Measurements from ENCODE around the gene SEMA6C.
"Not testable (repeated sequence)": the region's sequence is repeated elsewhere in the genome, so short reads cannot be mapped to it uniquely, and the experiment has no call there.

Gene SEMA6C

GRCh38 chr1:151132335-151133017 is 14.0 kb downstream of the SEMA6C start:
- H3K27me3 Mint-ChIP-seq, result peaks cover 39% of the 10 kb centered on the region
- H3K27ac Mint-ChIP-seq, result no peak overlapping the region
- CTCF ChIA-PET, result no interaction called here
- H3K9me3 Mint-ChIP-seq, result no peaks in the 10 kb centered on the region
- peaks cover 23% of the 10 kb centered on the region for H3K4me1 Mint-ChIP-seq
- DNase-seq, result no peak
- H3K4me3 Mint-ChIP-seq, result no peak overlapping the region
- H3K36me3 Mint-ChIP-seq, result no peaks in the 10 kb centered on the region

GRCh38 chr1:151131701-151132334 is 14.6 kb downstream of the SEMA6C start:
- peaks cover 23% of the 10 kb centered on the region for H3K4me1 Mint-ChIP-seq
- H3K9me3 Mint-ChIP-seq, result no peaks in the 10 kb centered on the region
- H3K27ac Mint-ChIP-seq, result peak overlapping the region; percentile 58
- CTCF ChIA-PET, result interaction anchor here (0.9 to 1.0 kb wide), 2 partner anchors 23 to 32 kb away, joined by 3 to 6 read pairs; no protein-coding TSS in a partner anchor
- no peak for DNase-seq
- no peaks in the 10 kb centered on the region for H3K36me3 Mint-ChIP-seq
- peak overlapping the region; percentile 59 for H3K4me3 Mint-ChIP-seq
- peaks cover 39% of the 10 kb centered on the region for H3K27me3 Mint-ChIP-seq

DNA sequence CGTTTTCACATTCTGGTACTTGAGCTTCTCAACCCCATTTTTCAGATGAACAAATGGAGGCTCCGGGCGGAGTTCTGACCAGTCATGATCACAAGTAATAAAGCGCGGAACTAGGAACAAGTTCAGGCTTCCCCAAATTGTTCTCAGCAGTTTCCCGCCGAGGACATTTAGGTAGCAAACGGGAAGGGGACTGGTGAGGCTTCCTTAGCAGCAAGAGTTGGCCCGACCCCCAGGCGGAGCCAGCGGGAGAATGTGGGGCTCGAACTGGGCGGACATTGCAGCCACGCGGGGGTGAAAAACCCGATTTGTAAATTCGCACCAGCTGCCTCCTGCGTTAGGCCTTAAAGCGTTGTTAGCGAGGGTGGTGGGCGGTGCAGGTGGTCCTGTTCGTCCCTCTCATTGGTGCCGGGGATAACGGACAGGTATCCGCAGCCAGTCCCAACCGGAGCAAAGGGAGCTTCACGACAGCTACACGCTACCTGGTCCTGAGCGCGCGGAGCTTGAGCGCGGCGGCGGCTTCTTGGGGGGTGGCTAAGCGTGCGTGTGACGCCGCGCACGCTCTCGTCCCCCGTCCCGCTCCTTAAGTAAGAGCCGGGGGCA is 15.3 kb downstream of the SEMA6C start:
- Mint-ChIP-seq H3K9me3 (no peaks in the 10 kb centered on the region), H3K36me3 (no peaks in the 10 kb centered on the region), H3K27me3 (peaks cover 39% of the 10 kb centered on the region), H3K27ac (peak overlapping the region; percentile 58), H3K4me3 (peak overlapping the region; percentile 59), H3K4me1 (peaks cover 20% of the 10 kb centered on the region)
- CTCF ChIA-PET, result interaction anchor here (0.9 to 1.0 kb wide), 2 partner anchors 24 to 31 kb away, joined by 3 to 6 read pairs; no protein-coding TSS in a partner anchor
- peak; percentile 90 for DNase-seq

GRCh38 chr1:151128800-151129199 is 17.6 kb downstream of the SEMA6C start:
- Mint-ChIP-seq H3K4me3 (no peak overlapping the region), H3K9me3 (no peaks in the 10 kb centered on the region), H3K36me3 (peaks cover 6% of the 10 kb centered on the region), H3K4me1 (peaks cover 17% of the 10 kb centered on the region), H3K27me3 (peaks cover 26% of the 10 kb centered on the region), H3K27ac (no peak overlapping the region)
- DNase-seq, result no peak
- CTCF ChIA-PET, result interaction anchor here (1.2 to 1.7 kb wide), 2 partner anchors 29 to 104 kb away, joined by 3 to 4 read pairs; no protein-coding TSS in a partner anchor

GRCh38 chr1:151124763-151125403 is 21.5 kb downstream of the SEMA6C start:
- H3K27ac Mint-ChIP-seq, result no peak overlapping the region
- no peak for DNase-seq
- peaks cover 18% of the 10 kb centered on the region for H3K36me3 Mint-ChIP-seq
- no peaks in the 10 kb centered on the region for H3K9me3 Mint-ChIP-seq
- H3K4me1 Mint-ChIP-seq, result no peaks in the 10 kb centered on the region
- CTCF ChIA-PET, result no interaction called here
- no peaks in the 10 kb centered on the region for H3K27me3 Mint-ChIP-seq
- H3K4me3 Mint-ChIP-seq, result no peak overlapping the region

- no peaks in the 10 kb centered on the region for H3K9me3 Mint-ChIP-seq
- no peaks in the 10 kb centered on the region for H3K27me3 Mint-ChIP-seq
- H3K36me3 Mint-ChIP-seq, result peaks cover 15% of the 10 kb centered on the region
- H3K27ac Mint-ChIP-seq, result no peak overlapping the region
- no peaks in the 10 kb centered on the region for H3K4me1 Mint-ChIP-seq
- DNase-seq, result no peak
- no peak overlapping the region for H3K4me3 Mint-ChIP-seq
- CTCF ChIA-PET, result no interaction called here
Observed at GRCh38 chr1:151113877-151114276, 32.6 kb downstream of the SEMA6C start.

DNA sequence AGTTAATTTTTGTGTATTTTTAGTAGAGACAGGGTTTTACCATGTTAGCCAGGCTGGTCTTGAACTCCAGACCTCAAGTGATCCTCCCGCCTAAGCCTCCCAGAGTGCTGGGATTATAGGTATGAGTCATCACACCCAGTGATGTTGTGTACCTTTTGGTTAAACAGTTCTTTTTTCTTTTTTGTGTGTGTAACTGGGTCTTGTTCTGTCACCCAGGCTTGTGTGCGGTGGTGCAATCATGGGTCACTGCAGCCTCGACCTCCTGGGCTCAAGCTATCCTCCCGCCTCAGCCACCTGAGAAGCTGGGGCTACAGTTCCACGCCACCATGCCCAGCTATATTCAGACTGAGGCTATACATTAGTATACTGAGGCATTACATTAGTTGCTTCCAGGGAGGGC is 38.1 kb downstream of the SEMA6C start:
- H3K36me3 Mint-ChIP-seq, result peaks cover 22% of the 10 kb centered on the region
- H3K4me1 Mint-ChIP-seq, result no peaks in the 10 kb centered on the region
- CTCF ChIA-PET, result interaction anchor here (1.1 kb wide), 1 partner anchor 9 kb away, joined by 3 read pairs; no protein-coding TSS in a partner anchor
- H3K27ac Mint-ChIP-seq, result no peak overlapping the region
- no peaks in the 10 kb centered on the region for H3K9me3 Mint-ChIP-seq
- no peaks in the 10 kb centered on the region for H3K27me3 Mint-ChIP-seq
- H3K4me3 Mint-ChIP-seq, result no peak overlapping the region
- no peak for DNase-seq

DNA sequence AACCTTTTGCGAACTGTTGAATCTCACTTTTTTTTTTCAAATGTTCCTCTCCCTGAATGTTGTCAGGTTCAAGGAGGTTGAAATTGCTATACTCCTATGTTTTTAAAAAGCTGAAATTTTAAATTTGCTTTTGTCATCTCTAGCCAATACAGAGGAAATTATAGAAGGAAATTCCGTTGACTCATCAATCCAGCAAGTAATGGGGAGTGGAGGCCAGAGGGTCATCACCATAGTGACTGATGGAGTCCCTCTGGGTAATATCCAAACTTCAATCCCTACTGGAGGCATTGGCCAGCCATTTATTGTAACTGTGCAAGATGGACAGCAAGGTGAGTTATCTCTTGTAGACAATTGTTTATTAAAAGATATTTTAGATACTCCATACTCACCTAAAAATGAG is 39.5 kb downstream of the SEMA6C start:
- H3K36me3 Mint-ChIP-seq, result peaks cover 22% of the 10 kb centered on the region

GRCh38 chr1:151104630-151105029 is 41.8 kb downstream of the SEMA6C start:
- no peak overlapping the region for H3K27ac Mint-ChIP-seq
- no peaks in the 10 kb centered on the region for H3K27me3 Mint-ChIP-seq
- no peaks in the 10 kb centered on the region for H3K4me1 Mint-ChIP-seq
- no peak overlapping the region for H3K4me3 Mint-ChIP-seq
- H3K36me3 Mint-ChIP-seq, result peaks cover 16% of the 10 kb centered on the region
- no peaks in the 10 kb centered on the region for H3K9me3 Mint-ChIP-seq
- CTCF ChIA-PET, result no interaction called here
- DNase-seq, result no peak

More for the DNA sequence above, 39.5 kb downstream of the SEMA6C start:
- Mint-ChIP-seq H3K4me3 (no peak overlapping the region), H3K27ac (no peak overlapping the region), H3K27me3 (no peaks in the 10 kb centered on the region), H3K4me1 (no peaks in the 10 kb centered on the region), H3K9me3 (no peaks in the 10 kb centered on the region)
- CTCF ChIA-PET, result interaction anchor here (0.6 kb wide), 1 partner anchor 94 kb away, joined by 3 read pairs; no protein-coding TSS in a partner anchor
- DNase-seq, result no peak

- H3K9me3 Mint-ChIP-seq, result no peaks in the 10 kb centered on the region
- no peaks in the 10 kb centered on the region for H3K27me3 Mint-ChIP-seq
- peaks cover 10% of the 10 kb centered on the region for H3K36me3 Mint-ChIP-seq
- CTCF ChIA-PET, result interaction anchor here (0.6 to 7.6 kb wide), 6 partner anchors 13 to 337 kb away, joined by 3 to 160 read pairs (median 4); partner anchors contain the start of genes ANXA9 and TNFAIP8L2
- no peaks in the 10 kb centered on the region for H3K4me1 Mint-ChIP-seq
- no peak for DNase-seq
- H3K4me3 Mint-ChIP-seq, result no peak overlapping the region
- H3K27ac Mint-ChIP-seq, result no peak overlapping the region
Observed at GRCh38 chr1:151098126-151098525, 48.3 kb downstream of the SEMA6C start.

DNA sequence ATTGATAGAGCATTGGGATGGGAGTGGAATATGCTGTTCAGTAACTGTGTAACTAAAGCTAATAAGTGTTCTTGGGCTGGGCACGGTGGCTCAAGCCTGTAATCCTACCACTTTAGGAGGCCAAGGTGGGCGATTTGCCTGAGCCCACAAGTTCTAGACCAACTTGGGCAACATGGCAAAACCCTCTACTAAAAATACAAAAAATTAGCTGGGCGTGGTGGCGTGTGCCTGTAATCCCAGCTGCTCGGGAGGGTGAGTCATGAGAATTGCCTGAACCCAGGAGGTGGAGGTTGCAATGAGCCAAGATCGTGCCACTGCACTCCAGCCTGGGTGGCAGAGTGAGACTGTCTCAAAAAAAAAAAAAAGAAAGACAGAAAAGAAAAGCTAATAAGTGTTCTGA is 49.0 kb downstream of the SEMA6C start:
- DNase-seq, H3K4me3 Mint-ChIP-seq, H3K27me3 Mint-ChIP-seq, H3K9me3 Mint-ChIP-seq, H3K4me1 Mint-ChIP-seq, H3K36me3 Mint-ChIP-seq, H3K27ac Mint-ChIP-seq: not testable (repeated sequence)
- CTCF ChIA-PET, result interaction anchor here (0.6 to 7.6 kb wide), 5 partner anchors 58 to 337 kb away, joined by 3 to 160 read pairs (median 5); partner anchors contain the start of genes ANXA9 and TNFAIP8L2

DNA sequence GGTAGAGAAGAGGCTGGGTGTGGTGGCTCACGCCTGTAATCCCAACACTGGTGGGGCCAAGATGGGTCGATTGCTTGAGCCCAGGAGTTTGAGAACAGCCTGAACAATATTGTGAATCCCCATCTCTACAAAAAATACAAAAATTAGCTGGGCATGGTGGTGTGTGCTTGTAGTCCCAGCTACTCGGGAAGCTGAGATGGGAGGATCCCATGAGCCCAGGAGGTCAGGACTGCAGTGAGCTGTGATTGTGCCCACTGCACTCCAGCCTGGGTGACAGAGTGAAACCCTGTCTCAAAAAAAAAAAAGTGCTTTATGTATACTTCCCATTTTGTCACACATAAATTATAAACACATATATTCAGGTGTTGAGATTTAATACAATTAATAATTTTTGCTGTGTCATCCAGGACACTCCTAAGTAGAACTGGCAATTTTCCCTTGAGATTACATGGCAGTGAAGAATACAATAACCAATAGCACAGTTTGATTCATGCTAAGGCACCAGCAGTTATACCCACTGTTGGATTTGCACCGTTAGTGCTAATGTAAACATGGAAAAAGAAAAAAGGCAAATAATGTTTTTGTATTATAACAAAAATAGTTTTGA is 60.4 kb downstream of the SEMA6C start:
- CTCF ChIA-PET, result interaction anchor here (1.0 to 1.3 kb wide), 2 partner anchors 14 to 15 kb away, joined by 3 to 6 read pairs; partner anchors contain the start of gene GABPB2
- DNase-seq, result no peak
- H3K4me1 Mint-ChIP-seq, result no peaks in the 10 kb centered on the region
- H3K36me3 Mint-ChIP-seq, result peaks cover 10% of the 10 kb centered on the region
- H3K27me3 Mint-ChIP-seq, result no peaks in the 10 kb centered on the region
- no peak overlapping the region for H3K27ac Mint-ChIP-seq
- no peaks in the 10 kb centered on the region for H3K9me3 Mint-ChIP-seq
- no peak overlapping the region for H3K4me3 Mint-ChIP-seq
